GM12878 (cell line): ENCODE results near the gene C1orf87. TPM values are rescaled to one million over a fixed set of nuclear protein-coding genes. Genes with fewer than 3 reads are reported as not detected.

ENCODE experiments used
- ATF2 ChIP-seq: IDR thresholded peaks from 2 replicates; pipeline ENCODE4 v1.6.1; 2012; ENCODE audit warnings: low read length, inconsistent platforms
- EED ChIP-seq: sonication (generic); IDR thresholded peaks from 2 replicates; pipeline ENCODE4 v1.6.1; 2016; ENCODE audit warnings: antibody characterized with exemption, low read depth
- POU2F2 ChIP-seq: IDR thresholded peaks from 3 replicates; pipeline ENCODE4 v1.6.1; 2011; ENCODE audit warnings: low read depth, mild to moderate bottlenecking, low read length, borderline replicate concordance
- SPI1 ChIP-seq: IDR thresholded peaks from 2 replicates; pipeline ENCODE4 v1.6.1; 2011; ENCODE audit warnings: low read depth, mild to moderate bottlenecking, low read length, moderate library complexity, borderline replicate concordance; ENCODE audit not compliant: insufficient read depth
- SUZ12 ChIP-seq: fragments of 200-600 bp; sonication (generic); IDR thresholded peaks from one replicate; pipeline ENCODE4 v1.6.1; 2018; ENCODE audit warnings: antibody characterized with exemption, mild to moderate bottlenecking; ENCODE audit not compliant: unreplicated experiment
- ZNF384 ChIP-seq: IDR thresholded peaks from 2 replicates; pipeline ENCODE4 v1.6.1; 2012; ENCODE audit warnings: low read depth, mild to moderate bottlenecking, low read length, improper control_type of control experiment, borderline replicate concordance
- polyA plus RNA-seq, 11 experiments: library from polyadenylated mRNA; depleted of rRNA in 4 of 11; unstranded in 6 of 11; stranded (reverse) in 5 of 11; fragments of >200 nt; fragmentation: Nextera tagmentation in 4 of 11; fragmentation: Illumina TruSeq in 1 of 11; extraction: Ambion mirVana in 4 of 11; extraction: Trizol in 1 of 11; gene quantifications; 1 replicate in 1 of 11; 2 replicates in 10 of 11; pipeline versions ENCODE4 v1.2.1 to v1.2.3, GENCODE V29; 2011 to 2016; ENCODE audit warnings: inconsistent platforms in 2 of 11, missing spikeins in 2 of 11, low read depth in 1 of 11
- total RNA-seq, 4 experiments: library from RNA; depleted of rRNA in 3 of 4; stranded (reverse); fragments of >200 nt in 3 of 4; fragmentation: Illumina TruSeq in 1 of 4; extraction: Trizol in 1 of 4; gene quantifications; 2 replicates each; pipeline versions ENCODE4 v1.2.1 to v1.2.3, GENCODE V29; 2013 to 2021
- TF ChIP-seq, protein P1 (sequence below): fragments of 450-650 bp; IDR thresholded peaks from 2 replicates; pipeline ENCODE4 v1.6.1; 2018; ENCODE audit warnings: borderline replicate concordance, mild to moderate bottlenecking; ENCODE audit not compliant: partially characterized antibody
- TF ChIP-seq, protein P2 (sequence below): fragments of 450-650 bp; IDR thresholded peaks from 2 replicates; pipeline ENCODE4 v1.6.1; 2014; ENCODE audit warnings: mild to moderate bottlenecking
- TF ChIP-seq, protein P3 (sequence below): IDR thresholded peaks from 2 replicates; pipeline ENCODE4 v1.6.1; 2011; ENCODE audit warnings: borderline replicate concordance, low read depth, mild to moderate bottlenecking, moderate library complexity, mixed read lengths, low read length; ENCODE audit not compliant: insufficient read depth; ENCODE audit errors: extremely low read length
- TF ChIP-seq, protein P4 (sequence below): fragments of 450-650 bp; IDR thresholded peaks from 2 replicates; pipeline ENCODE4 v1.6.1; 2016; ENCODE audit warnings: mild to moderate bottlenecking

The C1orf87 gene
- total and polyA plus RNA-seq, 10 of the 15 experiments (the other 5 are each of a cell fraction or from before 2014, with no cell fraction given): not detected

DNA sequence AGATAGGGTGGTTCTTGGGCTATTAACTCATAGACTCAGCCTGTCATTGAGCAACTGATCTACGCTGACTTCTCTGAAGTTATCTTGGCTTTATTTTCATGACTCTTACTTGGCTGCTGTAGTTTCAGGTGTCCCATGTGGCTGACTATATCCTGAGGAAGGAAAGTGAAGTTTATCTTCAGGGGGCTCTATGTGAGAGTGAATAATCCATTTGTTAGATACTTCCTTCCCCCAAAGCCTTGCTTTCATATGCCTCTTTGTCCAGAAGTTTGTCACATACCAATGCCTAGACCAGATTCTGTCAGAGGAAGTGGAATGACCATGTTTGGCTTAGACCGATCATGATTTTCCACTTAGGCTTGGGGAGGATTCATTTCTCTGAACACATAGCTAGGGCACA is 27.9 kb upstream of the C1orf87 start (continued):
- TF ChIP-seq, protein P1, sequence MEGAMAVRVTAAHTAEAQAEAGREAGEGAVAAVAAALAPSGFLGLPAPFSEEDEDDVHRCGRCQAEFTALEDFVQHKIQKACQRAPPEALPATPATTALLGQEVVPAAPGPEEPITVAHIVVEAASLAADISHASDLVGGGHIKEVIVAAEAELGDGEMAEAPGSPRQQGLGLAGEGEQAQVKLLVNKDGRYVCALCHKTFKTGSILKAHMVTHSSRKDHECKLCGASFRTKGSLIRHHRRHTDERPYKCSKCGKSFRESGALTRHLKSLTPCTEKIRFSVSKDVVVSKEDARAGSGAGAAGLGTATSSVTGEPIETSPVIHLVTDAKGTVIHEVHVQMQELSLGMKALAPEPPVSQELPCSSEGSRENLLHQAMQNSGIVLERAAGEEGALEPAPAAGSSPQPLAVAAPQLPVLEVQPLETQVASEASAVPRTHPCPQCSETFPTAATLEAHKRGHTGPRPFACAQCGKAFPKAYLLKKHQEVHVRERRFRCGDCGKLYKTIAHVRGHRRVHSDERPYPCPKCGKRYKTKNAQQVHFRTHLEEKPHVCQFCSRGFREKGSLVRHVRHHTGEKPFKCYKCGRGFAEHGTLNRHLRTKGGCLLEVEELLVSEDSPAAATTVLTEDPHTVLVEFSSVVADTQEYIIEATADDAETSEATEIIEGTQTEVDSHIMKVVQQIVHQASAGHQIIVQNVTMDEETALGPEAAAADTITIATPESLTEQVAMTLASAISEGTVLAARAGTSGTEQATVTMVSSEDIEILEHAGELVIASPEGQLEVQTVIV: no peak
- TF ChIP-seq POU2F2: no peak
- TF ChIP-seq, protein P2, sequence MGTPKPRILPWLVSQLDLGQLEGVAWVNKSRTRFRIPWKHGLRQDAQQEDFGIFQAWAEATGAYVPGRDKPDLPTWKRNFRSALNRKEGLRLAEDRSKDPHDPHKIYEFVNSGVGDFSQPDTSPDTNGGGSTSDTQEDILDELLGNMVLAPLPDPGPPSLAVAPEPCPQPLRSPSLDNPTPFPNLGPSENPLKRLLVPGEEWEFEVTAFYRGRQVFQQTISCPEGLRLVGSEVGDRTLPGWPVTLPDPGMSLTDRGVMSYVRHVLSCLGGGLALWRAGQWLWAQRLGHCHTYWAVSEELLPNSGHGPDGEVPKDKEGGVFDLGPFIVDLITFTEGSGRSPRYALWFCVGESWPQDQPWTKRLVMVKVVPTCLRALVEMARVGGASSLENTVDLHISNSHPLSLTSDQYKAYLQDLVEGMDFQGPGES: no peak
- TF ChIP-seq, protein P3, sequence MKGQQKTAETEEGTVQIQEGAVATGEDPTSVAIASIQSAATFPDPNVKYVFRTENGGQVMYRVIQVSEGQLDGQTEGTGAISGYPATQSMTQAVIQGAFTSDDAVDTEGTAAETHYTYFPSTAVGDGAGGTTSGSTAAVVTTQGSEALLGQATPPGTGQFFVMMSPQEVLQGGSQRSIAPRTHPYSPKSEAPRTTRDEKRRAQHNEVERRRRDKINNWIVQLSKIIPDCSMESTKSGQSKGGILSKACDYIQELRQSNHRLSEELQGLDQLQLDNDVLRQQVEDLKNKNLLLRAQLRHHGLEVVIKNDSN: no peak
- no peak for TF ChIP-seq SPI1
- TF ChIP-seq ZNF384: no peak
- no peak for TF ChIP-seq EED
- TF ChIP-seq, protein P4, sequence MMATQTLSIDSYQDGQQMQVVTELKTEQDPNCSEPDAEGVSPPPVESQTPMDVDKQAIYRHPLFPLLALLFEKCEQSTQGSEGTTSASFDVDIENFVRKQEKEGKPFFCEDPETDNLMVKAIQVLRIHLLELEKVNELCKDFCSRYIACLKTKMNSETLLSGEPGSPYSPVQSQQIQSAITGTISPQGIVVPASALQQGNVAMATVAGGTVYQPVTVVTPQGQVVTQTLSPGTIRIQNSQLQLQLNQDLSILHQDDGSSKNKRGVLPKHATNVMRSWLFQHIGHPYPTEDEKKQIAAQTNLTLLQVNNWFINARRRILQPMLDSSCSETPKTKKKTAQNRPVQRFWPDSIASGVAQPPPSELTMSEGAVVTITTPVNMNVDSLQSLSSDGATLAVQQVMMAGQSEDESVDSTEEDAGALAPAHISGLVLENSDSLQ: no peak
- TF ChIP-seq ATF2: no peak
- TF ChIP-seq SUZ12: no peak
- TF ChIP-seq, all 136 proteins: peak for 0
